Chondrocyte (in vitro differentiated cells): ENCODE data around the gene VARS2. TPM values are rescaled to one million over a fixed set of nuclear protein-coding genes. Genes with fewer than 3 reads are reported as not detected.

Experiments
- DNase-seq: peaks from one replicate; pipeline ENCODE4 v3.0.0; 2021; ENCODE audit warnings: mixed read lengths, low spot score
- H3K27ac Mint-ChIP-seq: one replicate; pipeline ENCODE4 v1.8.0; 2021; ENCODE audit warnings: mild to moderate bottlenecking, moderate library complexity, mixed read lengths; ENCODE audit not compliant: unreplicated experiment
- H3K27me3 Mint-ChIP-seq: 2 replicates; pipeline ENCODE4 v1.8.0; 2021; ENCODE audit warnings: low read depth, mixed read lengths
- H3K36me3 Mint-ChIP-seq: 2 replicates; pipeline ENCODE4 v1.8.0; 2021; ENCODE audit warnings: low read depth, mixed read lengths
- H3K4me1 Mint-ChIP-seq: 2 replicates; pipeline ENCODE4 v1.8.0; 2021; ENCODE audit warnings: low read depth, mild to moderate bottlenecking, mixed read lengths
- H3K4me3 Mint-ChIP-seq: one replicate; pipeline ENCODE4 v1.8.0; 2021; ENCODE audit warnings: mild to moderate bottlenecking, moderate library complexity, mixed read lengths; ENCODE audit not compliant: unreplicated experiment
- H3K9me3 Mint-ChIP-seq: 2 replicates; pipeline ENCODE4 v1.8.0; 2021; ENCODE audit warnings: low read depth, mixed read lengths
- CTCF ChIP-seq: fragments of 200-600 bp; sonication (generic); IDR thresholded peaks from 2 replicates; pipeline ENCODE4 v1.5.0; 2021; ENCODE audit warnings: antibody characterized with exemption, mild to moderate bottlenecking, moderate library complexity
- total RNA-seq: library from RNA; stranded (reverse); gene quantifications from 3 replicates; pipeline ENCODE4 v1.2.1, GENCODE V29; 2021

The VARS2 gene
- total RNA-seq, 1 donor from 2014 or later = 33.1 TPM

GRCh38 chr6:30928677-30929076 lies 14.6 kb downstream of the VARS2 start:
- TF ChIP-seq CTCF = no peak
- Mint-ChIP-seq H3K9me3 (peaks cover 12% of the 10 kb centered on the region), H3K27ac (no peak overlapping the region), H3K4me3 (no peak overlapping the region), H3K36me3 (peaks cover 23% of the 10 kb centered on the region), H3K4me1 (peaks cover 10% of the 10 kb centered on the region), H3K27me3 (no peaks in the 10 kb centered on the region)
- DNase-seq = no peak

- Mint-ChIP-seq H3K27me3 (no peaks in the 10 kb centered on the region), H3K4me3 (no peak overlapping the region), H3K36me3 (peaks cover 23% of the 10 kb centered on the region), H3K4me1 (peaks cover 10% of the 10 kb centered on the region), H3K27ac (no peak overlapping the region), H3K9me3 (peaks cover 12% of the 10 kb centered on the region)
- no peak for TF ChIP-seq CTCF
- DNase-seq = no peak
Measured at GRCh38 chr6:30930506-30930905, 16.5 kb downstream of the VARS2 start.

- H3K4me1 Mint-ChIP-seq = peaks cover 8% of the 10 kb centered on the region
- no peak for TF ChIP-seq CTCF
- H3K27ac Mint-ChIP-seq = no peak overlapping the region
- no peak overlapping the region for H3K4me3 Mint-ChIP-seq
- no peak for DNase-seq
- H3K36me3 Mint-ChIP-seq = peaks cover 21% of the 10 kb centered on the region
- H3K27me3 Mint-ChIP-seq = no peaks in the 10 kb centered on the region
- H3K9me3 Mint-ChIP-seq = peaks cover 12% of the 10 kb centered on the region
Measured at GRCh38 chr6:30931272-30931671, 17.2 kb downstream of the VARS2 start.

- H3K27ac Mint-ChIP-seq = no peak within 1 kb of the TSS
- H3K9me3 Mint-ChIP-seq = peaks cover 12% of the 10 kb centered on the region
- peaks cover 3% of the 10 kb centered on the region for H3K27me3 Mint-ChIP-seq
- DNase-seq = no peak
- TF ChIP-seq CTCF = no peak
- H3K4me3 Mint-ChIP-seq = no peak within 1 kb of the TSS
- peaks cover 16% of the 10 kb centered on the region for H3K36me3 Mint-ChIP-seq
- H3K4me1 Mint-ChIP-seq = no peaks in the 10 kb centered on the region
Measured at GRCh38 chr6:30931969-30932645, 18.1 kb downstream of the VARS2 start, which contains the start of gene SFTA2. Gene SFTA2 (minus strand): TSS chr6:30932170. CDS start chr6:30932096, 74 bp downstream.

GRCh38 chr6:30932665-30933365 lies 18.8 kb downstream of the VARS2 start:
- Mint-ChIP-seq H3K9me3 (peaks cover 12% of the 10 kb centered on the region), H3K27ac (no peak overlapping the region), H3K4me3 (no peak overlapping the region), H3K4me1 (no peaks in the 10 kb centered on the region), H3K27me3 (peaks cover 4% of the 10 kb centered on the region), H3K36me3 (peaks cover 11% of the 10 kb centered on the region)
- no peak for TF ChIP-seq CTCF
- no peak for DNase-seq
